Measurements from ENCODE around the gene MCRIP2. TPM values are rescaled to one million over a fixed set of nuclear protein-coding genes. Genes with fewer than 3 reads are reported as not detected.

The MCRIP2 gene
- total RNA-seq, 1 experiment from 2014 or later, result 41.7 TPM

- H3K27ac ChIP-seq (ENCODE audit: low read length), result peak overlapping the region; percentile 75
- 0 out of 2 replicates have a peak, but pooled peaks cover 4% of the 10 kb centered on the region for H3K36me3 ChIP-seq (ENCODE audit: insufficient read depth, low read length)
- H3K27me3 ChIP-seq (ENCODE audit: low read length), result no peaks in the 10 kb centered on the region
- H3K4me3 ChIP-seq (ENCODE audit: low read length), result peak overlapping the region; percentile 89
- H3K4me2 ChIP-seq (ENCODE audit: low read depth, low read length, poor library complexity, severe bottlenecking), result peak overlapping the region; percentile 93
- H3K9ac ChIP-seq (ENCODE audit: low read length), result peak overlapping the region; percentile 96
- H3K79me2 ChIP-seq (ENCODE audit: low read length), result peaks cover 27% of the 10 kb centered on the region
- H3K9me2 ChIP-seq (replicated peaks; ENCODE audit: insufficient read depth, low read length), result no peaks in the 10 kb centered on the region
- no peak overlapping the region for H2AFZ ChIP-seq (ENCODE audit: low read length)
- no peaks in the 10 kb centered on the region for H3K9me3 ChIP-seq (ENCODE audit: low read length)
- no peak for DNase-seq
- H4K20me1 ChIP-seq (ENCODE audit: insufficient read depth, low read depth, low read length), result peaks cover 15% of the 10 kb centered on the region
- H3K4me1 ChIP-seq (ENCODE audit: low read length), result peaks cover 30% of the 10 kb centered on the region
These were observed 39.0 kb downstream of the MCRIP2 start for GRCh38 chr16:680625-680945.

DNA sequence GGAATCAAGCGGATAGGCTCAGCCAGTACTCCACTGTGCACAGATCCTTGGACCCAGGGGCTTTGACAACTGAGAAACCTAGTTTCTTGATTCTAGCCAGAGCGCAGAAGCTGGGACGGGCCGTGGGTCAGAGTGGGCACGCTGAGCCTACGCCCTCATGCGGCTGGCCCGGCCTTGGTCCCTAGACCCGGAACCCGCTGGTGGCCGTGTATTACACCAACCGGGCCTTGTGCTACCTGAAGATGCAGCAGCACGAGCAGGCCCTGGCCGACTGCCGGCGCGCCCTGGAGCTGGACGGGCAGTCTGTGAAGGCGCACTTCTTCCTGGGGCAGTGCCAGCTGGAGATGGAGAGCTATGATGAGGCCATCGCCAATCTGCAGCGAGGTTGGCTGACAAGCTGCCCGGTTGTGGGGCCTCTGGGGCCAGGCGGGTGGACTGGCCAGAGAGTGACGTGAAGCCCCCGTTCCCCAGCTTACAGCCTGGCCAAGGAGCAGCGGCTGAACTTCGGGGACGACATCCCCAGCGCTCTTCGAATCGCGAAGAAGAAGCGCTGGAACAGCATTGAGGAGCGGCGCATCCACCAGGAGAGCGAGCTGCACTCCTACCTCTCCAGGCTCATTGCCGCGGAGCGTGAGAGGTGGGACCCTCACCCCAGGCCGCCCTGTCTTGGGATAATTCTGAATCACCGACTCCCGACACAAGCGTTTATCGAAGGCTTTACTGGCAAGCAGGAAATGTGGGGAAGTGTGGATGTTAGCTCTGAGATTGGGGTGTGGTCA, 39.5 kb downstream of the MCRIP2 start:
- peak; percentile 71 for DNase-seq
- no peaks in the 10 kb centered on the region for H3K9me2 ChIP-seq (replicated peaks; ENCODE audit: insufficient read depth, low read length)
- peak overlapping the region; percentile 96 for H3K9ac ChIP-seq (ENCODE audit: low read length)
- 0 out of 2 replicates have a peak, but pooled peaks cover 4% of the 10 kb centered on the region for H3K36me3 ChIP-seq (ENCODE audit: insufficient read depth, low read length)
- H3K4me1 ChIP-seq (ENCODE audit: low read length), result peaks cover 30% of the 10 kb centered on the region
- H4K20me1 ChIP-seq (ENCODE audit: insufficient read depth, low read depth, low read length), result peaks cover 15% of the 10 kb centered on the region
- no peak overlapping the region for H2AFZ ChIP-seq (ENCODE audit: low read length)
- peaks cover 27% of the 10 kb centered on the region for H3K79me2 ChIP-seq (ENCODE audit: low read length)
- no peaks in the 10 kb centered on the region for H3K9me3 ChIP-seq (ENCODE audit: low read length)
- H3K27me3 ChIP-seq (ENCODE audit: low read length), result no peaks in the 10 kb centered on the region
- peak overlapping the region; percentile 93 for H3K4me2 ChIP-seq (ENCODE audit: low read depth, low read length, poor library complexity, severe bottlenecking)
- H3K27ac ChIP-seq (ENCODE audit: low read length), result peak overlapping the region; percentile 75
- H3K4me3 ChIP-seq (ENCODE audit: low read length), result peak overlapping the region; percentile 89

DNA sequence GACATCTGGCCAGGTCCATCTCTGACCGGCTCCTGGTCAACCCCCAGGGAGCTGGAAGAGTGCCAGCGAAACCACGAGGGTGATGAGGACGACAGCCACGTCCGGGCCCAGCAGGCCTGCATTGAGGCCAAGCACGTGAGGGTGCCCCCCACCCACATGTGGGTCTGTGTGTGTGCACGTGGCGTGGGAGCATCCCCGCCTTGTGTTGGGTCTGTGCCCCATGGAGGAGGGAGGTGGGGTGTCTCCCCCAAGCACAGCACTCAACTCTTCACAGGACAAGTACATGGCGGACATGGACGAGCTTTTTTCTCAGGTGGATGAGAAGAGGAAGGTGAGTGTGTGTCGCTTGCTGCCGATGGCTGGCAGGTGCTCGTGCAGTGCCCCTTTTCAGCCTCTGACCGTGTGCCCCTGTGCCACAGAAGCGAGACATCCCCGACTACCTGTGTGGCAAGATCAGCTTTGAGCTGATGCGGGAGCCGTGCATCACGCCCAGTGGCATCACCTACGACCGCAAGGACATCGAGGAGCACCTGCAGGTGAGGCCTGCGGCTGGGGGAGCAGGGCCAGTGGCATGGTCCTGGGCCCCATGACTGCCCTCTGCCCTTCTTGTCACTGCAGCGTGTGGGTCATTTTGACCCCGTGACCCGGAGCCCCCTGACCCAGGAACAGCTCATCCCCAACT, 40.3 kb downstream of the MCRIP2 start:
- no peaks in the 10 kb centered on the region for H3K27me3 ChIP-seq (ENCODE audit: low read length)
- H4K20me1 ChIP-seq (ENCODE audit: insufficient read depth, low read depth, low read length), result peaks cover 13% of the 10 kb centered on the region
- peak overlapping the region; percentile 89 for H3K4me3 ChIP-seq (ENCODE audit: low read length)
- no peaks in the 10 kb centered on the region for H3K9me2 ChIP-seq (replicated peaks; ENCODE audit: insufficient read depth, low read length)
- no peak overlapping the region for H3K27ac ChIP-seq (ENCODE audit: low read length)
- H3K4me1 ChIP-seq (ENCODE audit: low read length), result peaks cover 30% of the 10 kb centered on the region
- 0 out of 2 replicates have a peak, but pooled peaks cover 4% of the 10 kb centered on the region for H3K36me3 ChIP-seq (ENCODE audit: insufficient read depth, low read length)
- H3K4me2 ChIP-seq (ENCODE audit: low read depth, low read length, poor library complexity, severe bottlenecking), result peak overlapping the region; percentile 93
- no peak for DNase-seq
- no peak overlapping the region for H2AFZ ChIP-seq (ENCODE audit: low read length)
- peak overlapping the region; percentile 96 for H3K9ac ChIP-seq (ENCODE audit: low read length)
- H3K9me3 ChIP-seq (ENCODE audit: low read length), result no peaks in the 10 kb centered on the region
- H3K79me2 ChIP-seq (ENCODE audit: low read length), result peaks cover 27% of the 10 kb centered on the region

- H4K20me1 ChIP-seq (ENCODE audit: insufficient read depth, low read depth, low read length), result peaks cover 13% of the 10 kb centered on the region
- peaks cover 30% of the 10 kb centered on the region for H3K4me1 ChIP-seq (ENCODE audit: low read length)
- H3K9me3 ChIP-seq (ENCODE audit: low read length), result no peaks in the 10 kb centered on the region
- peak overlapping the region; percentile 78 for H3K4me3 ChIP-seq (ENCODE audit: low read length)
- no peaks in the 10 kb centered on the region for H3K9me2 ChIP-seq (replicated peaks; ENCODE audit: insufficient read depth, low read length)
- H3K4me2 ChIP-seq (ENCODE audit: low read depth, low read length, poor library complexity, severe bottlenecking), result peak overlapping the region; percentile 75
- no peak for DNase-seq
- peak overlapping the region; percentile 77 for H3K9ac ChIP-seq (ENCODE audit: low read length)
- H3K27ac ChIP-seq (ENCODE audit: low read length), result no peak overlapping the region
- H3K36me3 ChIP-seq (ENCODE audit: insufficient read depth, low read length), result 0 out of 2 replicates have a peak, but pooled peaks cover 4% of the 10 kb centered on the region
- H3K79me2 ChIP-seq (ENCODE audit: low read length), result peaks cover 27% of the 10 kb centered on the region
- no peaks in the 10 kb centered on the region for H3K27me3 ChIP-seq (ENCODE audit: low read length)
- H2AFZ ChIP-seq (ENCODE audit: low read length), result no peak overlapping the region
These were observed 41.1 kb downstream of the MCRIP2 start for GRCh38 chr16:682493-683395.

GRCh38 chr16:683396-684070, 41.9 kb downstream of the MCRIP2 start:
- Histone ChIP-seq H3K9ac (ENCODE audit: low read length) (peak overlapping the region; percentile 77), H3K79me2 (ENCODE audit: low read length) (peaks cover 27% of the 10 kb centered on the region), H3K4me1 (ENCODE audit: low read length) (peaks cover 30% of the 10 kb centered on the region), H3K36me3 (ENCODE audit: insufficient read depth, low read length) (0 out of 2 replicates have a peak, but pooled peaks cover 4% of the 10 kb centered on the region), H3K9me2 (replicated peaks; ENCODE audit: insufficient read depth, low read length) (no peaks in the 10 kb centered on the region), H3K27ac (ENCODE audit: low read length) (no peak overlapping the region), H3K27me3 (ENCODE audit: low read length) (no peaks in the 10 kb centered on the region), H2AFZ (ENCODE audit: low read length) (no peak overlapping the region), H4K20me1 (ENCODE audit: insufficient read depth, low read depth, low read length) (peaks cover 13% of the 10 kb centered on the region), H3K4me2 (ENCODE audit: low read depth, low read length, poor library complexity, severe bottlenecking) (peak overlapping the region; percentile 75), H3K4me3 (ENCODE audit: low read length) (peak overlapping the region; percentile 78), H3K9me3 (ENCODE audit: low read length) (no peaks in the 10 kb centered on the region)
- DNase-seq, result peak; percentile 63

DNA sequence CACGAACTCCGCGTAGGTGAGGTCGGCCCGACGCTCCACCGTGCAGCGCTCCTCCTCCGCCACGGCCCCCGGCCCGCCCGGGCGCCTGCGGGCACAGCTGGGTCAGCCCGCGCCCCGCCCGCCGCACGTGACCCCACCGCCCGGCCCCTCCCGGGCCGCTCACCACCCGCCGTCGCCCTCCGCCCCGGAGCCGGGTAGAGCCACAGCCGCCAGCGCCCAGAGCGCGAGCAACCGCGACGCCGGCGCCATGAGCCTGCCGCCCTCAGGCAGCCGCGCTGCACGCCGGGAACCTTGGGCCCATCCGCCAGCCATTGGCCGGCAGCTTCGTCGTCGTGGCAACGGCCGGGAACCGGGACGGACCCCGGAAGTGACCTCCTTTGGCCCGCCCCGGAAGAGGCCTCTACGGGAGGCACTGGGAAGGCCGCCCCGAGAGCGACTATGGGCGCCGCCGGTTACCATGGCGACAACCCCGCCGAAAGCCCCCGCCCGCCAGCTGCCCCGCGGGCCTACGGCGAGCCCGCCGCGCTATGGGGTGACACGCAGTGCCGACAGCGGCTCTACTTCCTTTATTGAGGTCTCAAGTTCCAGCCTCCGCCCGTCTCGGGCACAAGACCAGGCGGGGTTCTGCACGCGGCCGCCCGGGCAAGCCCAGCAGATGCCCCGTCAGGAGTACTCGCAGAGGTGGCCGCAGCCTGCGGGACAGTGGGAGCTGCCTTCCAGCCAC, 42.6 kb downstream of the MCRIP2 start, which contains the start of gene JMJD8:
Gene JMJD8, minus strand, starts transcription at position 264 of the 724 bp plus-strand sequence. Its CDS starts 15 bp downstream, at position 249.
- H3K4me3 ChIP-seq (ENCODE audit: low read length), result peak within 1 kb of the TSS; percentile 78
- H4K20me1 ChIP-seq (ENCODE audit: insufficient read depth, low read depth, low read length), result peaks cover 13% of the 10 kb centered on the region
- H3K4me2 ChIP-seq (ENCODE audit: low read depth, low read length, poor library complexity, severe bottlenecking), result peak within 1 kb of the TSS; percentile 75
- DNase-seq, result peak; percentile 96
- H3K4me1 ChIP-seq (ENCODE audit: low read length), result peaks cover 37% of the 10 kb centered on the region
- H3K9me2 ChIP-seq (replicated peaks; ENCODE audit: insufficient read depth, low read length), result no peaks in the 10 kb centered on the region
- no peak within 1 kb of the TSS for H3K27ac ChIP-seq (ENCODE audit: low read length)
- peak within 1 kb of the TSS; percentile 77 for H3K9ac ChIP-seq (ENCODE audit: low read length)
- H3K9me3 ChIP-seq (ENCODE audit: low read length), result no peaks in the 10 kb centered on the region
- H3K36me3 ChIP-seq (ENCODE audit: insufficient read depth, low read length), result 0 out of 2 replicates have a peak, but pooled peaks cover 4% of the 10 kb centered on the region
- H3K27me3 ChIP-seq (ENCODE audit: low read length), result no peaks in the 10 kb centered on the region
- H2AFZ ChIP-seq (ENCODE audit: low read length), result no peak within 1 kb of the TSS
- H3K79me2 ChIP-seq (ENCODE audit: low read length), result peaks cover 27% of the 10 kb centered on the region
